ENCODE measurements around the gene CDHR4.
"Not testable (repeated sequence)": the region's sequence is repeated elsewhere in the genome, so short reads cannot be mapped to it uniquely, and the experiment has no call there.

The CDHR4 gene

DNA sequence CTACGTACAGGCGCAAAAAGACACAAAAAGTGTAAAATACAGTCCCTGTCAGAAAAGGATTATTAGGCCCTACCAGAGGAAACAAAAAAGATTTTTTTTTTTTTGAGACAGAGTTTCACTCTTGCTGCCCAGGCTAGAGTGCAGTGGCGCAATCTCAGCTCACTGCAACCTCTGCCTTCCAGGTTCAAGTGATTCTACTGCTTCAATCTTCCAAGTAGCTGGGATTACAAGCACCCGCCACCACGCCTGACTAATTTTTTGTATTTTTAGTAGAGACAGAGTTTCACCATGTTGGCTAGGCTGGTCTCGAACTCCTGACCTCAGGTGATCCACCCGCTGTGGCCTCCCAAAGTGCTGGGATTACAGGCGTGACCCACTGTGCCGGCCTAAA is 18.7 kb downstream of the CDHR4 start:
- not testable (repeated sequence) for DNase-seq (ENCODE audit: low read depth in 1 of 2, low spot score in 1 of 2)

- DNase-seq (ENCODE audit: low read depth in 1 of 2, low spot score in 1 of 2) = no peak
Measured at GRCh38 chr3:49780080-49780974, 19.3 kb downstream of the CDHR4 start.

GRCh38 chr3:49779358-49780079 is 20.2 kb downstream of the CDHR4 start:
- DNase-seq (ENCODE audit: low read depth in 1 of 2, low spot score in 1 of 2) = no peak

- DNase-seq (ENCODE audit: low read depth in 1 of 2, low spot score in 1 of 2) = not testable (repeated sequence)
Measured at GRCh38 chr3:49776101-49776500, 23.6 kb downstream of the CDHR4 start.

DNA sequence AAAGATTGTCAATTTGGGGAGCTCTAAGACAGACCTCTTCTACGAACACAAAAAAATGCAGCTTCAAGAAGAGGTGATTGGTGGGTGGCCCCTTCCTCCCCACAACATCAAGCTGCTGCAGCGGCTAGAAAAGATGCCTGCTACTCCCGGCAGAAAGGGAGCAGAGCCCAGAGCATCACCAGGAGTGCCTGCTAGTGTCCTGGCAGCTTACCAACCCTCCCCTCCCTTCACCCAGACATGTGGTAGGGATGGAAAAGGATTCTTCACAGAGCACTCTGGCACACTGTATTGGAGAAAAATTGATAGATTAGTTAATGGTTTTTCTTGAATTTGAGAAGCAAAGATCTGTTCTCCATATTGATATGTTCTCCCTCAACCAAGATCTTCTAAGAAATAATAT is 24.1 kb downstream of the CDHR4 start:
- DNase-seq (ENCODE audit: low read depth in 1 of 2, low spot score in 1 of 2) = no peak

DNA sequence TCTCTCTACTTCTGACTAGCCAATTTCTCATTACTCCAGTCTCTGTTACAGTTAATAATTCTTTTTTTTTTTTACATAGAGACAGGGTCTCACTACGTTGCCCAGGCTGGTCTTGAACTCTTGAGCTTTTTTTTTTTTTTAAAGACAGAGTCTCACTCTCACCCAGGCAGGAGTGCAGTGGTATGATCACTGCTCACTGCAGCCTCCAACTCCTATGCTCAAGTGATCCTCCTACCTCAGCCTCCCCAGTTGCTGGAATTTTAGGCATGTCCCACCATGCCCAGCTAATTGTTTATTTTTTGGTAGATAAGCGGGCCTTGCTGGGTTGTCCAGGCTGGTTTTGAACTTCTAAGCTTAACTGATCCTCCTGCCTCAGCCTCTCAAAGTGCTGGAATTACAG is 27.0 kb downstream of the CDHR4 start:
- no peak for DNase-seq (ENCODE audit: low read depth in 1 of 2, low spot score in 1 of 2)

DNA sequence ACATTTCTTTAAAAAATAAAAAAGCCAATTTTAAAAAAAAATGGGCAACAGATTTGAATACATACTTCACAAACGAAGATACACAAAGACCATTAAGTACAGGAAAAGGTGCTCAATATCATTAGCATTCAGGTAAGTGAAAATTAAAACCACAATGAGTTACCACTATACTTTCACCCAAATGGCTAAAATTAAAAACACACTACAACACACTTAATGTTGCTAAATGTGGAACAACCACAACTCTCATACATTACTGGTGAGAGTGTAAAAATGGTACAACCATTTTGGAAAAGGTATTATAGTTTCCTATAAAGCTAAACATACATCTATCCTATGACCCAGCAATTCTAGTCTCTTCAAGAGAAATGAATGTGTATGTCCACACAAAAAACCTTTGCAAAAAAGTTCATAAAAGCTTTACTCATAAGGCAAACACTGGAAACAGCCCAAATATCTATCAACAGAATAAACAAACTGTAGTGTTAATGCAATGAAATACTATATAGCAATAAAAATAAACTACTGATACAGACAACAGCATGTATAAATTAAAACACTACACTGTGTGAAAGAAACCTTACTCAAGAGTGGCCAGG is 28.2 kb downstream of the CDHR4 start:
- no peak for DNase-seq (ENCODE audit: low read depth in 1 of 2, low spot score in 1 of 2)

DNA sequence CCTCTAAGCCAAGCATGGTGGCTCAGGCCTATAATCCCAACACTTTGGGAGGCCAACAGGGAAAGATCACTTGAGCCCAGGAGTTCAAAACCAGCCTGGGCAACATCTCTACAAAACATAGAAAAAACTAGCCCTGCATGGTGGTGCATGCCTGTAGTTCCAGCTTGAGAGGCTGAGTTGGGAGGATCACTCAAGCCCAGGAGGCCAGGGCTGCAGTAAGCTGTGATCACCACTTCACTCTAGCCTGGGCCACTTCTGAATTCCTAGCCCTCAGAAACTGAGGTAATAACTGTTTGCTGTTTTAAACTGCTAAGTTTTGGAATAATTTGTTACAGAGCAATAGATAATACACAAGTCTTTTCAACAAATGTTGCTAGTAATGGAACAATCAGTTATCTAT is 29.7 kb downstream of the CDHR4 start:
- no peak for DNase-seq (ENCODE audit: low read depth in 1 of 2, low spot score in 1 of 2)

DNA sequence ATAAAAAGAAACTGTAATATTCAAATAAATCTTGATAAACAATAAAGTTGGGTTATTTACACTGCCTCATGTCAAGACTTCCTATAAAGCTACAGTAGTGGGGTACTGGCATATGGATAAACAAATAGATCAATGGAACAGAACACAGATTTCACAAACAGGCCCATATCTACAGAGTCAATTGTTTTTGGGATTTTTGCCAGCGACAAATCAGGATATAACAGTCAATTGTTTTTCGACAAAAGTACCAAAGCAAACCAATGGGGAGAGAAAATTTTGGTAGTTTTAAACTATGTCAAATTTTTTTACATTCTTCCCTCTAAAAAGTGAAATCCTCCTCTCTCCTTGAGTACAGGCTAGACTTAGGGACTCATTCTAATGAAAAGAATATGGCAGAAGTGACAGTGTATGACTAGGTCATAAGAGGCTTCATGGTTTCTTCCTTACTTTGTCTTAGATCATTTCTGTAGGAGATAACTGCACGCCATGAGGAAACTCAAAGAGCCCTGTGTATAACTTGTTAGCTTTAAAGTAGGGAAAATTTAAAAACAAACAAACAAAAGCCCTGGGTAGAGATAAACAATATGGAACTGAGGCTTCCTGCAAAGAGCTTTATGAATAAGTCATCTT is 30.3 kb downstream of the CDHR4 start:
- no peak for DNase-seq (ENCODE audit: low read depth in 1 of 2, low spot score in 1 of 2)

GRCh38 chr3:49763981-49764380 is 35.7 kb downstream of the CDHR4 start:
- no peak for DNase-seq (ENCODE audit: low read depth in 1 of 2, low spot score in 1 of 2)

- DNase-seq (ENCODE audit: low read depth in 1 of 2, low spot score in 1 of 2) = no peak
Measured at GRCh38 chr3:49761661-49762060, 38.0 kb downstream of the CDHR4 start.

- no peak for DNase-seq (ENCODE audit: low read depth in 1 of 2, low spot score in 1 of 2)
Measured at GRCh38 chr3:49759226-49759625, 40.4 kb downstream of the CDHR4 start.

- DNase-seq (ENCODE audit: low read depth in 1 of 2, low spot score in 1 of 2) = no peak
Measured at GRCh38 chr3:49757197-49757596, 42.5 kb downstream of the CDHR4 start.

DNA sequence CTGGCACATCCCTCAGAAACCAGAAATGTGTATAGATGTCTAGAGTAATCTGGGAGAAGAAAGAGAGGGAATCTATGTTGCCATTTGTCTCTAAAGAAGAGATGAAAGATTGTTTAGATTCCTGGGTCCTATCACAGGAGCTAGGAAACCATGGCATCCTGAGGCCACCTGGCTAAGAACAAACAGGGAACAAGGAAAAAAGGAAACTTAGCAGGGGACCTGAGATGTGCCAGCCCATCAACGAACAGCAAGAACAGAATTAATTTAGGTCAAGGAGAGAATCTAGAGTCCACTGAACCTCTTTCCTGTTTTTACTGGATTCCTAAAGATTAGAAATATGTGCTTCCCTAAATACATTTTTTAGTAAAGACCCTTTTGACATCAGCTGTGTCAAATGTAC is 43.6 kb downstream of the CDHR4 start:
- DNase-seq (ENCODE audit: low read depth in 1 of 2, low spot score in 1 of 2) = no peak

DNA sequence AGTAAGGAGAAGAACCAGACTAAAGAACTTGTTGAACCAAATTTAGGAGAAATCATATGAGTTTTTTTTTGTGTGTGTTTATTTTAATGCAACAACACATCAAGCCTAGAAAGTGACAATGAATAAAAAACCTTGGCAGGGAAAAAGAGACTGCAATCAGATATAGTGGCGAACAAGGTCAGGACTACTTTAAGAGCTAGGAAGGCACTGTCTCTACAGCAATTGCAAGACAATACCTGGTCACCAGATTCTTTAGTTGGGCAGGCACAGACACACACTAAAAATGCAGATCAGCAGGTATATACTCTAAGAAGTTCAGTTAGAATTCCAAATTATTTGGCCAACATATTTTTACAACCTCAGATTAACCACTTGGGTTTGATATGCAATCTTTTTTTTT is 45.1 kb downstream of the CDHR4 start:
- no peak for DNase-seq (ENCODE audit: low read depth in 1 of 2, low spot score in 1 of 2)

DNA sequence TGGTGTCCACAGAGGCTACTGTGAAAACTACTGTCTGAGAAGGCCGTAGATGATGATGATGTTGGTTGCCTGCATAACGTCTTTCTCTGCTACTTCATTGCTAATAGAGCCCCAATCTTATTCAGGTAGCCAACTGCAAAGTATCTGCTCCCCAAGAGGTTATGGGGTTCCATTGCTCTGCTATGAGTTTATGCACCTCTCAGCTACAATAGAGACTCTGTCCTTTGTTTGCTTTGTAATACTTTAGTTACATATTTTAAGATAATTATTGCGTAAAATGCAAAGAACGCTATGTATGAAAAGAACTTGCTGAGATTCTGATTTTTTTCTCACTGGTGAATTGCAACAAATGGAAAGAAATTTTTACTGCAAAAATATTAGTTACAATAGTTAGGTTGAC is 48.2 kb downstream of the CDHR4 start:
- no peak for DNase-seq (ENCODE audit: low read depth in 1 of 2, low spot score in 1 of 2)

DNA sequence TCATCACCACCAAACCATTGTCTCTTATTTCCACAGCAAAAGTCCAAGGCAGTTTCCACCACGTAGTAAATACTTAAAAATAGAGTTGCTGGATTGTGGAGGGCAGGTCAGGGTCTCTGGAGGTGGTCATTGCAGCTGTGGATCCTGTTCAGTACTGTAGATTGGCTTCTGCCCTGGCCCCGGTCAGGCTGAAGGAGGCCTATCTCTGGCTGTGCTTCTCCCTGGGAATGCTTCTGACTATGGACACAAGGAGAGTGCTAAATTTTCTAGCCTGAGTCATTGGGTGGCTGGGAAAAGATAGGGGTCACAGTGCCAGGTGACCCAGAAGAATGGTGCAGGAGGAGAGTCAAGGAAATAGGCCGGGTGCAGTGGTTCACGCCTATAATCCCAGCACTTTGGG is 49.6 kb downstream of the CDHR4 start:
- no peak for DNase-seq (ENCODE audit: low read depth in 1 of 2, low spot score in 1 of 2)

DNA sequence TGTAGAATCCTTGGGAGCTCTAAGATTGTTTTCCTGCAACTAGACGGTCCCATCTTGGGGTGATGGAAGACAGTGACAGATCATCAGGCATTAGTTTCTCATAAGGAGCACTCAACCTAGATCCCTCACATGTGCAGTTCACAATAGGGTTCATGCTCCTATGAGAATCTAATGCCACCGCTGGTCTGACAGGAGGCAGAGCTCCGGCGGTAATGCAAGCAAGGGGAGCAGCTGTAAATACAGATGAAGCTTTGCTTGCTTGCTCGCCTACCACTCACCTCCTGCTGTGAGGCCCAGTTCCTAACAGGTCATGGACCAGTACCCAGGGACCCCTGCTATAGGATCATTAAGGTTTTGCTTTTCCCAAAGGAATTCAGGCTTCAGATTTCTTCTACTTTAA is 50.8 kb downstream of the CDHR4 start:
- DNase-seq (ENCODE audit: low read depth in 1 of 2, low spot score in 1 of 2) = not testable (repeated sequence)

DNA sequence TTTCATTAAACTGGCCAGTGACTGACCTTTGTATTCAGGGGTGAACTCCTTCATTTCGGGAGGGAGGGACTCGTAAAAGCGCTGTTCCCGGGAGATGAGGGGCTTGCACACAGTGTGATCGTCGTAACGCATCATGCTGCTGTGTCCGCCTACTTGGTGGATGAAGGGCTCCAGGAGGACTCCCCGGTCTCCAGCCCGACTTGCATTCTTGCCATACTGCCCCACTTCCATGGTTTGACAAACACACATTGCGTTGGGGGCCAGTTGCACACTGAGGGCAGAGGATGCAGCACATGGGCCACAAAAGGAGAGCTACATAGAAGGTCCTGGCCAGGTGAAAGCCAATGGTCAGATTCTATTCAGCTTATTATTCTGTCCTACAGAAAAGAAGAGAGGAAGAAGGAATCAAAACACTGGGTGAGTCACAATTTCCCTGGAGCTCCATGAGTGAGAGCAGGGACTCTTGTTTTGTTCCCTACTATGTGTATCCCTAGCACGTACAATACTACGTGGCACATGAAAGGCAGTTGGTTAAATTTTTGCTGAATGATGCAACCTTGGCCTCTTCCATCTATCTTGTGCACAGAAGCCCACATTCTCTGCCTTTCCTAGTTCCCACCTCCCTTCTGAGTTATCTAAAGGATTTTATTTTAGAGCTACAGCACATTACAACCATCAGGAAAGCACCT is 51.7 kb downstream of the CDHR4 start:
- DNase-seq (ENCODE audit: low read depth in 1 of 2, low spot score in 1 of 2) = no peak

DNA sequence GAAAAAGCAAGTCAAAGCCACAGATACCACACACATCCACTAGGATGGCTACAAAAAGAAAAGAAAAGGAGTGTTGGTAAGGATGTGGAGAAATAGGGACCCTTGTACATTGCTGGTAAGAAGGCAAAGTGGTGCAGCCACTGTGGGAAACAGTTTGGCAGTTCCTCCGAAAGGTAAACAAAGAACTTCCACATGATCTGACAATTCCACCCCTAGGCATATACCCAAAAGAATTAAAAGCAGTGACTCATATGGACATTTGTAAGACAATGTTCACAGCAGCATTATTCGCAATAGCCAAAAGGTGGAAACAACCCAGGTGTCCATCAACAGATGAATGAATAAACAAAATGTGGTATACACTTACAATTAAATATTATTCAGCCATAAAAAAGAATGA is 53.7 kb downstream of the CDHR4 start:
- no peak for DNase-seq (ENCODE audit: low read depth in 1 of 2, low spot score in 1 of 2)

All from stimulated activated CD4-positive, alpha-beta T cell treated with anti-CD3 and anti-CD28 coated beads, Interleukin-15, amount 100 ng/mL, for 1 hour (primary cell).